HCT116 (cell line): Measurements from ENCODE around the gene SPTLC3. TPM values are rescaled to one million over a fixed set of nuclear protein-coding genes. Genes with fewer than 3 reads are reported as not detected.

ENCODE experiments used
- ATAC-seq: fragments of 200-7000 bp; cut with Tn5 transposase; 2 replicates; pipeline ENCODE4 v1.9.1; 2020; ENCODE audit warnings: mild to moderate bottlenecking, moderate library complexity
- BruUV-seq: library from RNA; stranded (reverse); fragments of 400-500 nt; replicated peaks from 2 replicates; lab custom pipeline; 2021; lab: Mats Ljungman, UMichigan
- CTCF ChIA-PET: fragments of 300-600 bp; sonication (Branson Sonifier 250); formaldehyde crosslinking; loops from one replicate; lab custom pipeline; 2021; ENCODE audit warnings: antibody characterized with exemption; lab: Charles Lee
- POLR2A ChIA-PET: fragments of 300-600, 350-600 bp; sonication (Branson Sonifier 250); formaldehyde crosslinking; loops from one replicate; lab custom pipeline; 2021; ENCODE audit warnings: antibody characterized with exemption; lab: Charles Lee
- RAD21 ChIA-PET, 2 experiments: fragments of 300-600 bp; sonication (Branson Sonifier 250); formaldehyde crosslinking; loops; one replicate each; lab custom pipeline; 2023; ENCODE audit warnings: low total read pairs in 2 of 2; ENCODE audit not compliant: uncharacterized antibody in 2 of 2, unreplicated experiment in 2 of 2, low non-redundant PET in 1 of 2; lab: Charles Lee
- DNase-seq: peaks from one replicate; pipeline ENCODE4 v3.0.0-alpha.2; 2010; ENCODE audit warnings: low read depth, low spot score
- H2AFZ ChIP-seq: fragments of 200-600 bp; shearing (Covaris generic), sonication (generic); 2 replicates; pipeline ENCODE4 v1.6.1; 2017; ENCODE audit warnings: low read depth, mixed run types, mixed read lengths, antibody characterized with exemption, low read length; ENCODE audit not compliant: poor library complexity, severe bottlenecking
- H3K27ac ChIP-seq: 2 replicates; pipeline ENCODE4 v1.5.1; 2012; ENCODE audit warnings: low read depth, low read length
- H3K27me3 ChIP-seq: fragments of 200-600 bp; sonication (generic); 2 replicates; pipeline ENCODE4 v1.6.1; 2016; ENCODE audit warnings: mixed run types, low read length, mixed read lengths; ENCODE audit not compliant: insufficient read depth
- H3K36me3 ChIP-seq, 2 experiments: fragments of 200-500 bp in 1 of 2; fragments of 200-600 bp in 1 of 2; sonication (Bioruptor generic) in 1 of 2; sonication (generic) in 1 of 2; 2 replicates each; pipeline versions ENCODE4 v1.5.1 to v1.6.1; 2014 to 2016; ENCODE audit warnings: low read length in 2 of 2, inconsistent platforms in 1 of 2, mixed read lengths in 1 of 2, mixed run types in 1 of 2; ENCODE audit not compliant: insufficient read depth in 2 of 2, control insufficient read depth in 1 of 2
- H3K4me1 ChIP-seq, 2 experiments: fragments of 200-600 bp in 1 of 2; sonication (generic) in 1 of 2; 2 replicates each; pipeline versions ENCODE4 v1.5.1 to v1.6.1; 2012 to 2017; ENCODE audit warnings: low read length in 2 of 2, inconsistent platforms in 1 of 2, mild to moderate bottlenecking in 1 of 2, mixed read lengths in 1 of 2, mixed run types in 1 of 2, moderate library complexity in 1 of 2; ENCODE audit not compliant: insufficient read depth in 2 of 2, control insufficient read depth in 1 of 2
- H3K4me2 ChIP-seq: fragments of 200-600 bp; sonication (generic); 2 replicates; pipeline ENCODE4 v1.6.1; 2017; ENCODE audit warnings: mixed run types, low read length, mixed read lengths
- H3K4me3 ChIP-seq, 2 experiments: fragments of 200-600 bp in 1 of 2; sonication (generic) in 1 of 2; replicated peaks in 1 of 2; 2 replicates each; pipeline ENCODE4 v1.5.1; 2011 to 2016; ENCODE audit warnings: low read length in 2 of 2, control low read depth in 1 of 2, low read depth in 1 of 2, mild to moderate bottlenecking in 1 of 2, mixed read lengths in 1 of 2, mixed run types in 1 of 2
- H3K79me2 ChIP-seq: fragments of 200-600 bp; sonication (generic); 2 replicates; pipeline ENCODE4 v1.6.1; 2017; ENCODE audit warnings: mild to moderate bottlenecking, mixed run types, low read length, moderate library complexity, mixed read lengths; ENCODE audit not compliant: insufficient read depth
- H3K9ac ChIP-seq: fragments of 200-600 bp; sonication (generic); 2 replicates; pipeline ENCODE4 v1.6.1; 2016; ENCODE audit warnings: low read length, mixed read lengths
- H3K9me2 ChIP-seq: fragments of 200-600 bp; sonication (generic), shearing (Covaris generic); 2 replicates; pipeline ENCODE4 v1.6.1; 2017; ENCODE audit warnings: mixed run types, mild to moderate bottlenecking, moderate library complexity; ENCODE audit not compliant: insufficient read depth
- H3K9me3 ChIP-seq, 2 experiments: fragments of 200-500 bp in 1 of 2; fragments of 200-600 bp in 1 of 2; sonication (Bioruptor generic) in 1 of 2; sonication (generic) in 1 of 2; 2 replicates each; pipeline ENCODE4 v1.6.1; 2014 to 2017; ENCODE audit warnings: low read length in 2 of 2, mixed read lengths in 2 of 2, inconsistent platforms in 1 of 2, low read depth in 1 of 2, mild to moderate bottlenecking in 1 of 2, mixed run types in 1 of 2, moderate library complexity in 1 of 2; ENCODE audit not compliant: control insufficient read depth in 1 of 2, insufficient read depth in 1 of 2
- H4K20me1 ChIP-seq: fragments of 200-600 bp; sonication (generic), shearing (Covaris generic); 2 replicates; pipeline ENCODE4 v1.6.1; 2017; ENCODE audit warnings: mixed run types, mild to moderate bottlenecking, moderate library complexity; ENCODE audit not compliant: insufficient read depth
- ATF3 ChIP-seq: IDR thresholded peaks from 2 replicates; pipeline ENCODE4 v1.6.1; 2012
- CBX3 ChIP-seq: IDR thresholded peaks from 2 replicates; pipeline ENCODE4 v1.6.1; 2012; ENCODE audit warnings: low read depth
- EGR1 ChIP-seq: IDR thresholded peaks from 2 replicates; pipeline ENCODE4 v1.6.1; 2012; ENCODE audit warnings: low read depth
- ELF1 ChIP-seq: IDR thresholded peaks from 2 replicates; pipeline ENCODE4 v1.6.1; 2012; ENCODE audit warnings: low read depth, borderline replicate concordance
- EZH2phosphoT487 ChIP-seq: fragments of 200-600 bp; IDR thresholded peaks from 2 replicates; pipeline ENCODE4 v1.6.1; 2018; ENCODE audit warnings: antibody characterized with exemption, borderline replicate concordance
- FOSL1 ChIP-seq: IDR thresholded peaks from 2 replicates; pipeline ENCODE4 v1.6.1; 2012; ENCODE audit warnings: low read depth
- JUND ChIP-seq: IDR thresholded peaks from 2 replicates; pipeline ENCODE4 v1.6.1; 2012
- POLR2A ChIP-seq: IDR thresholded peaks from 2 replicates; pipeline ENCODE4 v1.7.0; 2011; ENCODE audit warnings: borderline replicate concordance; ENCODE audit not compliant: insufficient read depth, insufficient read length; ENCODE audit errors: extremely low read depth
- POLR2AphosphoS5 ChIP-seq: IDR thresholded peaks from 2 replicates; pipeline ENCODE4 v1.6.1; 2011; ENCODE audit warnings: mild to moderate bottlenecking, low read depth, low read length, moderate library complexity
- RAD21 ChIP-seq: IDR thresholded peaks from 2 replicates; pipeline ENCODE4 v1.6.1; 2012; ENCODE audit warnings: low read depth, mild to moderate bottlenecking
- SIN3A ChIP-seq: IDR thresholded peaks from 2 replicates; pipeline ENCODE4 v1.6.1; 2012; ENCODE audit warnings: low read depth
- SP1 ChIP-seq: IDR thresholded peaks from 2 replicates; pipeline ENCODE4 v1.6.1; 2012; ENCODE audit warnings: low read depth
- SRF ChIP-seq: IDR thresholded peaks from 2 replicates; pipeline ENCODE4 v1.6.1; 2012; ENCODE audit warnings: low read depth
- TCF7L2 ChIP-seq: IDR thresholded peaks from 2 replicates; pipeline ENCODE4 v1.7.0; 2011; ENCODE audit warnings: borderline replicate concordance, inconsistent platforms; ENCODE audit not compliant: insufficient read depth, insufficient read length; ENCODE audit errors: extremely low read depth
- ZBTB33 ChIP-seq: IDR thresholded peaks from 2 replicates; pipeline ENCODE4 v1.6.1; 2011; ENCODE audit warnings: mild to moderate bottlenecking, low read length, moderate library complexity; ENCODE audit not compliant: insufficient replicate concordance; ENCODE audit errors: extremely low read depth
- ZFX ChIP-seq: fragments of 450-650 bp; IDR thresholded peaks from 2 replicates; pipeline ENCODE4 v1.6.1; 2017
- ZNF274 ChIP-seq: fragments of 200-500 bp; sonication (Bioruptor generic); IDR thresholded peaks from 2 replicates; pipeline ENCODE4 v1.6.1; 2014; ENCODE audit warnings: mild to moderate bottlenecking, low read depth, low read length, inconsistent platforms
- intact Hi-C: fragments of 100-400 bp; cut with micrococcal nuclease; formaldehyde crosslinking; loops from 2 replicates; pipeline ENCODE4 v1.10.0; 2022
- total RNA-seq: library from RNA; stranded (reverse); gene quantifications from one replicate; pipeline ENCODE4 v1.2.1, GENCODE V29; 2021; ENCODE audit not compliant: unreplicated experiment
- TF ChIP-seq, protein P1 (sequence below): IDR thresholded peaks from 2 replicates; pipeline ENCODE4 v1.6.1; 2012; ENCODE audit warnings: low read depth

Gene SPTLC3
- total RNA-seq, 1 experiment from 2014 or later: not detected

GRCh38 chr20:13187899-13188298 is 179.1 kb downstream of the SPTLC3 start:
- Histone ChIP-seq H3K4me2 (no peak overlapping the region), H3K36me3 (no peaks in the 10 kb centered on the region), H3K27ac (no peak overlapping the region), H4K20me1 (no peaks in the 10 kb centered on the region), H3K4me3 (no peak overlapping the region), H3K9ac (no peak overlapping the region), H3K79me2 (no peaks in the 10 kb centered on the region), H3K9me2 (no peaks in the 10 kb centered on the region), H2AFZ (no peak overlapping the region), H3K27me3 (no peaks in the 10 kb centered on the region), H3K9me3 (no peaks in the 10 kb centered on the region), H3K4me1 (no peaks in the 10 kb centered on the region)
- intact Hi-C loops: no loop called here
- DNase-seq: no peak
- BruUV-seq: no TSS peak
- RAD21 ChIA-PET: no interaction called here
- POLR2A ChIA-PET: no interaction called here
- CTCF ChIA-PET: no interaction called here
- ATAC-seq: no peak
- TF ChIP-seq FOSL1: no peak
- no peak for TF ChIP-seq CBX3
- TF ChIP-seq ATF3: no peak
- no peak for TF ChIP-seq ZNF274
- TF ChIP-seq EZH2phosphoT487: no peak
- TF ChIP-seq, protein P1, sequence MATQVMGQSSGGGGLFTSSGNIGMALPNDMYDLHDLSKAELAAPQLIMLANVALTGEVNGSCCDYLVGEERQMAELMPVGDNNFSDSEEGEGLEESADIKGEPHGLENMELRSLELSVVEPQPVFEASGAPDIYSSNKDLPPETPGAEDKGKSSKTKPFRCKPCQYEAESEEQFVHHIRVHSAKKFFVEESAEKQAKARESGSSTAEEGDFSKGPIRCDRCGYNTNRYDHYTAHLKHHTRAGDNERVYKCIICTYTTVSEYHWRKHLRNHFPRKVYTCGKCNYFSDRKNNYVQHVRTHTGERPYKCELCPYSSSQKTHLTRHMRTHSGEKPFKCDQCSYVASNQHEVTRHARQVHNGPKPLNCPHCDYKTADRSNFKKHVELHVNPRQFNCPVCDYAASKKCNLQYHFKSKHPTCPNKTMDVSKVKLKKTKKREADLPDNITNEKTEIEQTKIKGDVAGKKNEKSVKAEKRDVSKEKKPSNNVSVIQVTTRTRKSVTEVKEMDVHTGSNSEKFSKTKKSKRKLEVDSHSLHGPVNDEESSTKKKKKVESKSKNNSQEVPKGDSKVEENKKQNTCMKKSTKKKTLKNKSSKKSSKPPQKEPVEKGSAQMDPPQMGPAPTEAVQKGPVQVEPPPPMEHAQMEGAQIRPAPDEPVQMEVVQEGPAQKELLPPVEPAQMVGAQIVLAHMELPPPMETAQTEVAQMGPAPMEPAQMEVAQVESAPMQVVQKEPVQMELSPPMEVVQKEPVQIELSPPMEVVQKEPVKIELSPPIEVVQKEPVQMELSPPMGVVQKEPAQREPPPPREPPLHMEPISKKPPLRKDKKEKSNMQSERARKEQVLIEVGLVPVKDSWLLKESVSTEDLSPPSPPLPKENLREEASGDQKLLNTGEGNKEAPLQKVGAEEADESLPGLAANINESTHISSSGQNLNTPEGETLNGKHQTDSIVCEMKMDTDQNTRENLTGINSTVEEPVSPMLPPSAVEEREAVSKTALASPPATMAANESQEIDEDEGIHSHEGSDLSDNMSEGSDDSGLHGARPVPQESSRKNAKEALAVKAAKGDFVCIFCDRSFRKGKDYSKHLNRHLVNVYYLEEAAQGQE: no peak
- TF ChIP-seq ELF1: no peak
- TF ChIP-seq EGR1: no peak
- no peak for TF ChIP-seq RAD21
- TF ChIP-seq SIN3A: no peak
- no peak for TF ChIP-seq POLR2A
- TF ChIP-seq SP1: no peak
- TF ChIP-seq JUND: no peak
- no peak for TF ChIP-seq ZBTB33
- TF ChIP-seq SRF: no peak
- no peak for TF ChIP-seq ZFX
- TF ChIP-seq TCF7L2: no peak
- no peak for TF ChIP-seq POLR2AphosphoS5
